ENCODE data around the gene PREB.

The PREB gene

DNA sequence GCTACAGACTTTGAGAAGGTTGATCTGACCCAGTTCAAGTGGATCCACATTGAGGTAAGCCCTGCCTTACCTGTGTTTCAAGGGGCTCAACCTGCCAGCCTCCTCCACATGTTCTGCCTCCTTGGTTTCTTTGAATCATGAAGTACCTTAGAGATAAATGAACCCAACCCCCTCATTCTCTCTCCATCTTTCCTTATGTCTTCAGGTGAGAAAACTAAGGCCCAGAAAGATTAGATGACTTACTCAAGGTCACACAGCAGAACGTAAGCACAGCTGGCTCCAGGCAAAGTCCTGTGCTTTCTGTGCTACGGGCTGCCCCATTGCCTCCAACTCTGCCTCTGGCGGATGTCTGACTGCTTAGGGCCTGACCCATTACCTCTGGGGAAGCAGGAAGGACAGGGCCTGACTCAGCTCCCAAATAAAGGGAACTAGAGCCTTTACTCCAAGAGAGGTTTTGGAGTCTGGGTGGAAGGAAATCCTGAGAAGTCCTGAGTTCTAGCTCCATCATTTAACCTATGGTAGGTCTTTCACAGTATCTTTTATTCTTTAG lies 37.6 kb downstream of the PREB start:
- Histone ChIP-seq H3K9me3 (ENCODE audit: control insufficient read depth, insufficient read depth, low read length) (no peaks in the 10 kb centered on the region), H4K20me1 (ENCODE audit: control insufficient read depth, insufficient read depth, low read depth, low read length) (no peaks in the 10 kb centered on the region), H3K27ac (ENCODE audit: low read depth, low read length) (no peak overlapping the region), H3K9me2 (replicated peaks; ENCODE audit: control insufficient read depth, low read length) (no peaks in the 10 kb centered on the region), H3K4me3 (ENCODE audit: low read length) (no peak overlapping the region), H3K79me2 (ENCODE audit: control insufficient read depth, low read length) (no peaks in the 10 kb centered on the region), H3F3A (ENCODE audit: control insufficient read depth, insufficient read depth) (no peaks in the 10 kb centered on the region), H3K27me3 (ENCODE audit: control insufficient read depth, low read length) (no peaks in the 10 kb centered on the region), H3K4me2 (ENCODE audit: low read length) (peak overlapping the region; percentile 86; the same call in 1 of the 2 replicates), H3K36me3 (ENCODE audit: control insufficient read depth, low read length) (no peaks in the 10 kb centered on the region), H3K4me1 (ENCODE audit: control insufficient read depth, low read length) (peaks cover 11% of the 10 kb centered on the region)
- TF ChIP-seq, protein P1, sequence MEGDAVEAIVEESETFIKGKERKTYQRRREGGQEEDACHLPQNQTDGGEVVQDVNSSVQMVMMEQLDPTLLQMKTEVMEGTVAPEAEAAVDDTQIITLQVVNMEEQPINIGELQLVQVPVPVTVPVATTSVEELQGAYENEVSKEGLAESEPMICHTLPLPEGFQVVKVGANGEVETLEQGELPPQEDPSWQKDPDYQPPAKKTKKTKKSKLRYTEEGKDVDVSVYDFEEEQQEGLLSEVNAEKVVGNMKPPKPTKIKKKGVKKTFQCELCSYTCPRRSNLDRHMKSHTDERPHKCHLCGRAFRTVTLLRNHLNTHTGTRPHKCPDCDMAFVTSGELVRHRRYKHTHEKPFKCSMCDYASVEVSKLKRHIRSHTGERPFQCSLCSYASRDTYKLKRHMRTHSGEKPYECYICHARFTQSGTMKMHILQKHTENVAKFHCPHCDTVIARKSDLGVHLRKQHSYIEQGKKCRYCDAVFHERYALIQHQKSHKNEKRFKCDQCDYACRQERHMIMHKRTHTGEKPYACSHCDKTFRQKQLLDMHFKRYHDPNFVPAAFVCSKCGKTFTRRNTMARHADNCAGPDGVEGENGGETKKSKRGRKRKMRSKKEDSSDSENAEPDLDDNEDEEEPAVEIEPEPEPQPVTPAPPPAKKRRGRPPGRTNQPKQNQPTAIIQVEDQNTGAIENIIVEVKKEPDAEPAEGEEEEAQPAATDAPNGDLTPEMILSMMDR (IDR thresholded peaks at IDR 0.05; ENCODE audit: low read depth, low read length, poor library complexity, severe bottlenecking), result no peak
- TF ChIP-seq EZH2phosphoT487 (IDR thresholded peaks at IDR 0.05; ENCODE audit: borderline replicate concordance, low read length), result no peak

GRCh38 chr2:27095745-27096651 lies 38.4 kb downstream of the PREB start:
- Histone ChIP-seq H4K20me1 (ENCODE audit: control insufficient read depth, insufficient read depth, low read depth, low read length) (no peaks in the 10 kb centered on the region), H3K4me1 (ENCODE audit: control insufficient read depth, low read length) (peaks cover 11% of the 10 kb centered on the region), H3F3A (ENCODE audit: control insufficient read depth, insufficient read depth) (no peaks in the 10 kb centered on the region), H3K4me2 (ENCODE audit: low read length) (peak overlapping the region; percentile 86), H3K27me3 (ENCODE audit: control insufficient read depth, low read length) (no peaks in the 10 kb centered on the region), H3K9me2 (replicated peaks; ENCODE audit: control insufficient read depth, low read length) (no peaks in the 10 kb centered on the region), H3K79me2 (ENCODE audit: control insufficient read depth, low read length) (no peaks in the 10 kb centered on the region), H3K27ac (ENCODE audit: low read depth, low read length) (no peak overlapping the region), H3K36me3 (ENCODE audit: control insufficient read depth, low read length) (no peaks in the 10 kb centered on the region), H3K9me3 (ENCODE audit: control insufficient read depth, insufficient read depth, low read length) (no peaks in the 10 kb centered on the region), H3K4me3 (ENCODE audit: low read length) (peak overlapping the region; percentile 70)
- TF ChIP-seq, protein P1 (IDR thresholded peaks at IDR 0.05; ENCODE audit: low read depth, low read length, poor library complexity, severe bottlenecking), result no peak
- TF ChIP-seq EZH2phosphoT487 (IDR thresholded peaks at IDR 0.05; ENCODE audit: borderline replicate concordance, low read length), result no peak

DNA sequence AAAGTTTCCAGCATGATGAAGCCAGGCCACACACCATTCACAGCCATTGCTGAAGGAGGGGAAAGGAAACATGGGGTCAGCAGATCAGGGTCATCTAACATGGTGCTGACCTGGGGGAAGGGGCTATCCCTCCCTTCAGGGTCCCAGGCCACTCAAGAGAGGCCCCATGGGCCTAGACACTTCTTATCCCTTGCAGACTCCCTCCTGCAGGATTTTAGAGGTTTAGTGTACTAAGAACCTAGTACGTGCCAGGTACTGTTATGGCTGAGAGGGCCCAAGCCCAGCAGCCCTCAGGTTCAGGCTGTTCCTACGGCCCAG lies 39.0 kb downstream of the PREB start:
- Histone ChIP-seq H3K4me1 (ENCODE audit: control insufficient read depth, low read length) (peaks cover 11% of the 10 kb centered on the region), H3K9me3 (ENCODE audit: control insufficient read depth, insufficient read depth, low read length) (no peaks in the 10 kb centered on the region), H3K4me3 (ENCODE audit: low read length) (no peak overlapping the region), H3F3A (ENCODE audit: control insufficient read depth, insufficient read depth) (no peaks in the 10 kb centered on the region), H3K27me3 (ENCODE audit: control insufficient read depth, low read length) (no peaks in the 10 kb centered on the region), H4K20me1 (ENCODE audit: control insufficient read depth, insufficient read depth, low read depth, low read length) (no peaks in the 10 kb centered on the region), H3K4me2 (ENCODE audit: low read length) (no peak overlapping the region), H3K27ac (ENCODE audit: low read depth, low read length) (no peak overlapping the region), H3K36me3 (ENCODE audit: control insufficient read depth, low read length) (no peaks in the 10 kb centered on the region), H3K9me2 (replicated peaks; ENCODE audit: control insufficient read depth, low read length) (no peaks in the 10 kb centered on the region), H3K79me2 (ENCODE audit: control insufficient read depth, low read length) (no peaks in the 10 kb centered on the region)
- TF ChIP-seq EZH2phosphoT487 (IDR thresholded peaks at IDR 0.05; ENCODE audit: borderline replicate concordance, low read length), result no peak
- TF ChIP-seq, protein P1 (IDR thresholded peaks at IDR 0.05; ENCODE audit: low read depth, low read length, poor library complexity, severe bottlenecking), result no peak
